SK-N-SH (cell line): ENCODE data around the gene CUX1. TPM values are rescaled to one million over a fixed set of nuclear protein-coding genes. Genes with fewer than 3 reads are reported as not detected.

Experiments
- CTCF ChIA-PET: fragments of 300-600, 350-600 bp; formaldehyde crosslinking; extraction: SDS; loops from one replicate; lab custom pipeline; 2021; lab: Yijun Ruan, JAX
- POLR2A ChIA-PET: fragments of 350-600 bp; sonication (Branson Sonifier 250); formaldehyde crosslinking; extraction: SDS; loops from one replicate; lab custom pipeline; 2020; ENCODE audit warnings: antibody characterized with exemption, inconsistent platforms; lab: Yijun Ruan, JAX
- DNase-seq: peaks from one replicate; pipeline ENCODE4 v3.0.0; 2012
- H2AFZ ChIP-seq: fragments of 200-600 bp; sonication (generic); 2 replicates; pipeline ENCODE4 v1.8.1; 2016; ENCODE audit warnings: antibody characterized with exemption, mild to moderate bottlenecking, low read depth
- H3F3A ChIP-seq: fragments of 200-600 bp; sonication (generic); replicated peaks from 2 replicates; pipeline ENCODE3; 2016; ENCODE audit warnings: antibody characterized with exemption, mild to moderate bottlenecking; ENCODE audit not compliant: insufficient read depth
- H3K27ac ChIP-seq, 2 experiments: fragments of 200-500 bp in 1 of 2; fragments of 200-600 bp in 1 of 2; sonication (Bioruptor generic) in 1 of 2; sonication (generic), shearing (Covaris generic) in 1 of 2; 2 replicates each; pipeline versions ENCODE4 v1.5.1 to v1.6.1; 2014 to 2016; ENCODE audit warnings: low read depth in 2 of 2, inconsistent platforms in 1 of 2, low read length in 1 of 2, mild to moderate bottlenecking in 1 of 2, mixed read lengths in 1 of 2
- H3K27me3 ChIP-seq: fragments of 200-600 bp; sonication (generic), shearing (Covaris generic); 2 replicates; pipeline ENCODE4 v1.6.1; 2016; ENCODE audit warnings: mixed run types; ENCODE audit not compliant: insufficient read depth
- H3K36me3 ChIP-seq, 2 experiments: fragments of 200-500 bp in 1 of 2; fragments of 200-600 bp in 1 of 2; sonication (Bioruptor generic) in 1 of 2; sonication (generic) in 1 of 2; replicated peaks in 1 of 2; 2 replicates each; pipeline versions ENCODE3 to v1.5.1; 2014 to 2016; ENCODE audit warnings: low read length in 1 of 2, mild to moderate bottlenecking in 1 of 2; ENCODE audit not compliant: insufficient read depth in 2 of 2, control insufficient read depth in 1 of 2
- H3K4me1 ChIP-seq, 2 experiments: fragments of 200-500 bp in 1 of 2; fragments of 200-600 bp in 1 of 2; sonication (Bioruptor generic) in 1 of 2; sonication (generic), shearing (Covaris generic) in 1 of 2; 2 replicates each; pipeline versions ENCODE4 v1.5.1 to v1.6.1; 2014 to 2016; ENCODE audit warnings: low read depth in 1 of 2, low read length in 1 of 2, mixed run types in 1 of 2; ENCODE audit not compliant: insufficient read depth in 2 of 2, control insufficient read depth in 1 of 2
- H3K4me2 ChIP-seq: fragments of 200-600 bp; sonication (generic), shearing (Covaris generic); 2 replicates; pipeline ENCODE4 v1.6.1; 2017; ENCODE audit warnings: mixed run types
- H3K4me3 ChIP-seq, 2 experiments: fragments of 200-500 bp in 1 of 2; fragments of 200-600 bp in 1 of 2; sonication (Bioruptor generic) in 1 of 2; sonication (generic), shearing (Covaris generic) in 1 of 2; 2 replicates each; pipeline versions ENCODE4 v1.5.1 to v1.8.1; 2014 to 2016; ENCODE audit warnings: low read depth in 2 of 2, inconsistent platforms in 1 of 2, low read length in 1 of 2, mild to moderate bottlenecking in 1 of 2, mixed read lengths in 1 of 2, moderate library complexity in 1 of 2
- H3K79me2 ChIP-seq: fragments of 200-600 bp; sonication (generic); 2 replicates; pipeline ENCODE4 v1.8.1; 2017; ENCODE audit warnings: mild to moderate bottlenecking; ENCODE audit not compliant: insufficient read depth
- H3K9ac ChIP-seq: fragments of 200-600 bp; sonication (generic); 2 replicates; pipeline ENCODE4 v1.6.1; 2017; ENCODE audit warnings: mixed run types
- H3K9me2 ChIP-seq: fragments of 200-600 bp; sonication (generic); 2 replicates; pipeline ENCODE4 v1.6.1; 2017; ENCODE audit warnings: mixed run types
- H3K9me3 ChIP-seq: fragments of 200-600 bp; sonication (generic); 2 replicates; pipeline ENCODE4 v1.6.1; 2017; ENCODE audit warnings: mixed run types, mild to moderate bottlenecking, moderate library complexity
- H4K20me1 ChIP-seq: fragments of 200-600 bp; sonication (generic); 2 replicates; pipeline ENCODE4 v1.6.1; 2017; ENCODE audit warnings: mild to moderate bottlenecking, mixed run types; ENCODE audit not compliant: insufficient read depth
- ELF1 ChIP-seq: IDR thresholded peaks from 2 replicates; pipeline ENCODE4 v1.4.0; 2012
- MEF2A ChIP-seq: IDR thresholded peaks from 2 replicates; pipeline ENCODE4 v1.4.0; 2012; ENCODE audit warnings: low read depth, borderline replicate concordance
- MXI1 ChIP-seq: IDR thresholded peaks from 2 replicates; pipeline ENCODE4 v1.6.1; 2012; ENCODE audit warnings: mild to moderate bottlenecking, low read depth, low read length, improper control_type of control experiment
- NFIC ChIP-seq: IDR thresholded peaks from 2 replicates; pipeline ENCODE4 v1.4.0; 2012; ENCODE audit warnings: borderline replicate concordance
- NRF1 ChIP-seq: IDR thresholded peaks from 2 replicates; pipeline ENCODE4 v1.6.1; 2012; ENCODE audit warnings: low read depth, mild to moderate bottlenecking, low read length
- RCOR1 ChIP-seq: fragments of 150-350 bp; IDR thresholded peaks from 2 replicates; pipeline ENCODE4 v1.6.1; 2017; ENCODE audit warnings: antibody characterized with exemption, low read length
- SIN3A ChIP-seq: IDR thresholded peaks from 2 replicates; pipeline ENCODE4 v1.6.1; 2012; ENCODE audit warnings: low read depth, mild to moderate bottlenecking, low read length, moderate library complexity, borderline replicate concordance
- SMC3 ChIP-seq: IDR thresholded peaks from 2 replicates; pipeline ENCODE4 v1.6.1; 2012; ENCODE audit warnings: low read depth, low read length, improper control_type of control experiment
- YY1 ChIP-seq: IDR thresholded peaks from 2 replicates; pipeline ENCODE4 v1.4.0; 2012; ENCODE audit warnings: low read depth, mild to moderate bottlenecking
- WGBS: methylation state at CpG from one replicate; pipeline ENCODE4 v1.1.6; 2017; ENCODE audit warnings: low lambda C conversion rate; 5-methylcytosine and 5-hydroxymethylcytosine counted together
- polyA plus RNA-seq, 3 experiments: library from polyadenylated mRNA; depleted of rRNA; stranded (reverse); fragments of >200 nt; gene quantifications; 2 replicates each; pipeline ENCODE4 v1.2.3, GENCODE V29; 2012
- TF ChIP-seq, protein P1 (sequence below): fragments of 200-600 bp; sonication (generic); IDR thresholded peaks from 2 replicates; pipeline ENCODE4 v1.6.1; 2017; ENCODE audit warnings: antibody characterized with exemption, mild to moderate bottlenecking, moderate library complexity
- TF ChIP-seq, protein P2 (sequence below): IDR thresholded peaks from 2 replicates; pipeline ENCODE4 v1.6.1; 2012; ENCODE audit warnings: mild to moderate bottlenecking, low read depth, low read length, moderate library complexity
- TF ChIP-seq, protein P3 (sequence below): IDR thresholded peaks from 2 replicates; pipeline ENCODE4; 2012

CUX1 gene
- polyA plus RNA-seq, 1 of the 3 experiments (the other 2 are of a cell fraction), result 68.6 TPM

DNA sequence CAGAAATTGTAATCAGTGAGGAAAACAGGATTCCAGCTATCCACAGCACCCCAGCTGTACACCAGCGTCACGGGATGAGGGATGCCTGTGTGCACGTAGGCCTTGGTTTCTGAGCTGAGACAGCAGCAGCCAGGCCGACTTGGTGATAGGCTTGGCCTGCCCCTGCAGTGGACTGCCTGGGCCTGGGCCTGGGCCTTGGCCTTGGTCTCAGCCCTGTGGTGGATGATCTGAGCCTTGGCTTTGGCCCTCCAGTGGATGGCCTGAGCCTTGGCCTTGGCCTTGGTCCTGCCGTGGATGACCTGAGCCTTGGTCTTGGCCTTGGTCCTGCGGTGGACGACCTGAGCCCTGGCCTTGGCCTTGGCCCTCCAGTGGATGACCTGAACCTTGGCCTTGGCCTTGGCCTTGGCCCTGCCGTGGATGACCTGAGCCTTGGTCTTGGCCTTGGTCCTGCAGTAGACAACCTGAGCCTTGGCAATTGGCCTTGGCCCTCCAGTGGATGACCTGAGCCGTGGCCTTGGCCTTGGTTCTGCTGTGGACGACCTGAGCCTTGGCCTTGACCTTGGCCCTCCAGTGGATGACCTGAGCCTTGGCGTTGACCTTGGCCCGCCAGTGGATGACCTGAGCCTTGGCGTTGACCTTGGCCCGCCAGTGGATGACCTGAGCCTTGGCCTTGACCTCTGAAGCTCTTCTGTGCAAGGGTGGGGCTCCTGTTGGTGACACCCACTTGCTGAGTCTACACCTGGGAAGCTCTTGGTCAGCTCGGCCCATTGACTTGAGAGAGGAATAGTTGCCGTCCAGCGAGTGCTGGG is 93.8 kb downstream of the CUX1 start:
- Histone ChIP-seq H3K36me3 (peaks cover 0 to 3% of the 10 kb centered on the region in 2 experiments), H3K9me2 (no peaks in the 10 kb centered on the region), H2AFZ (no peak overlapping the region), H3F3A (peaks cover 6% of the 10 kb centered on the region), H3K9me3 (no peaks in the 10 kb centered on the region), H3K9ac (no peak overlapping the region), H3K4me3 (no peak overlapping the region), H3K27ac (peak overlapping the region in 1 of 2 experiments; percentile 36; a peak in 1 of 4 replicates), H3K79me2 (peaks cover 73% of the 10 kb centered on the region; the same call in 1 of the 2 replicates), H3K27me3 (no peaks in the 10 kb centered on the region), H3K4me2 (no peak overlapping the region), H4K20me1 (peaks cover 26% of the 10 kb centered on the region), H3K4me1 (peaks cover 0 to 43% of the 10 kb centered on the region in 2 experiments; a peak in 1 of 4 replicates)
- CTCF ChIA-PET, result interaction anchor here (0.6 to 1.2 kb wide), 5 partner anchors 21 to 361 kb away, joined by 3 read pairs; no protein-coding TSS in a partner anchor
- no peak for DNase-seq
- 97% methylated on average over 11 of the region's 17 CpGs for WGBS
- POLR2A ChIA-PET, result no interaction called here
- TF ChIP-seq MXI1 (no peak), YY1 (no peak), MEF2A (no peak), RCOR1 (no peak), SMC3 (no peak), ELF1 (no peak), NRF1 (no peak), SIN3A (no peak), NFIC (no peak)
- TF ChIP-seq, protein P1, sequence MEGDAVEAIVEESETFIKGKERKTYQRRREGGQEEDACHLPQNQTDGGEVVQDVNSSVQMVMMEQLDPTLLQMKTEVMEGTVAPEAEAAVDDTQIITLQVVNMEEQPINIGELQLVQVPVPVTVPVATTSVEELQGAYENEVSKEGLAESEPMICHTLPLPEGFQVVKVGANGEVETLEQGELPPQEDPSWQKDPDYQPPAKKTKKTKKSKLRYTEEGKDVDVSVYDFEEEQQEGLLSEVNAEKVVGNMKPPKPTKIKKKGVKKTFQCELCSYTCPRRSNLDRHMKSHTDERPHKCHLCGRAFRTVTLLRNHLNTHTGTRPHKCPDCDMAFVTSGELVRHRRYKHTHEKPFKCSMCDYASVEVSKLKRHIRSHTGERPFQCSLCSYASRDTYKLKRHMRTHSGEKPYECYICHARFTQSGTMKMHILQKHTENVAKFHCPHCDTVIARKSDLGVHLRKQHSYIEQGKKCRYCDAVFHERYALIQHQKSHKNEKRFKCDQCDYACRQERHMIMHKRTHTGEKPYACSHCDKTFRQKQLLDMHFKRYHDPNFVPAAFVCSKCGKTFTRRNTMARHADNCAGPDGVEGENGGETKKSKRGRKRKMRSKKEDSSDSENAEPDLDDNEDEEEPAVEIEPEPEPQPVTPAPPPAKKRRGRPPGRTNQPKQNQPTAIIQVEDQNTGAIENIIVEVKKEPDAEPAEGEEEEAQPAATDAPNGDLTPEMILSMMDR, result no peak
- TF ChIP-seq, protein P2, sequence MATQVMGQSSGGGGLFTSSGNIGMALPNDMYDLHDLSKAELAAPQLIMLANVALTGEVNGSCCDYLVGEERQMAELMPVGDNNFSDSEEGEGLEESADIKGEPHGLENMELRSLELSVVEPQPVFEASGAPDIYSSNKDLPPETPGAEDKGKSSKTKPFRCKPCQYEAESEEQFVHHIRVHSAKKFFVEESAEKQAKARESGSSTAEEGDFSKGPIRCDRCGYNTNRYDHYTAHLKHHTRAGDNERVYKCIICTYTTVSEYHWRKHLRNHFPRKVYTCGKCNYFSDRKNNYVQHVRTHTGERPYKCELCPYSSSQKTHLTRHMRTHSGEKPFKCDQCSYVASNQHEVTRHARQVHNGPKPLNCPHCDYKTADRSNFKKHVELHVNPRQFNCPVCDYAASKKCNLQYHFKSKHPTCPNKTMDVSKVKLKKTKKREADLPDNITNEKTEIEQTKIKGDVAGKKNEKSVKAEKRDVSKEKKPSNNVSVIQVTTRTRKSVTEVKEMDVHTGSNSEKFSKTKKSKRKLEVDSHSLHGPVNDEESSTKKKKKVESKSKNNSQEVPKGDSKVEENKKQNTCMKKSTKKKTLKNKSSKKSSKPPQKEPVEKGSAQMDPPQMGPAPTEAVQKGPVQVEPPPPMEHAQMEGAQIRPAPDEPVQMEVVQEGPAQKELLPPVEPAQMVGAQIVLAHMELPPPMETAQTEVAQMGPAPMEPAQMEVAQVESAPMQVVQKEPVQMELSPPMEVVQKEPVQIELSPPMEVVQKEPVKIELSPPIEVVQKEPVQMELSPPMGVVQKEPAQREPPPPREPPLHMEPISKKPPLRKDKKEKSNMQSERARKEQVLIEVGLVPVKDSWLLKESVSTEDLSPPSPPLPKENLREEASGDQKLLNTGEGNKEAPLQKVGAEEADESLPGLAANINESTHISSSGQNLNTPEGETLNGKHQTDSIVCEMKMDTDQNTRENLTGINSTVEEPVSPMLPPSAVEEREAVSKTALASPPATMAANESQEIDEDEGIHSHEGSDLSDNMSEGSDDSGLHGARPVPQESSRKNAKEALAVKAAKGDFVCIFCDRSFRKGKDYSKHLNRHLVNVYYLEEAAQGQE, result no peak
- TF ChIP-seq, protein P3, sequence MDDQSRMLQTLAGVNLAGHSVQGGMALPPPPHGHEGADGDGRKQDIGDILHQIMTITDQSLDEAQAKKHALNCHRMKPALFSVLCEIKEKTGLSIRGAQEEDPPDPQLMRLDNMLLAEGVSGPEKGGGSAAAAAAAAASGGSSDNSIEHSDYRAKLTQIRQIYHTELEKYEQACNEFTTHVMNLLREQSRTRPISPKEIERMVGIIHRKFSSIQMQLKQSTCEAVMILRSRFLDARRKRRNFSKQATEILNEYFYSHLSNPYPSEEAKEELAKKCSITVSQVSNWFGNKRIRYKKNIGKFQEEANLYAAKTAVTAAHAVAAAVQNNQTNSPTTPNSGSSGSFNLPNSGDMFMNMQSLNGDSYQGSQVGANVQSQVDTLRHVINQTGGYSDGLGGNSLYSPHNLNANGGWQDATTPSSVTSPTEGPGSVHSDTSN, result no peak
